Vagina (tissue), 2 donors: ENCODE results near the gene ACVR1. TPM values are rescaled to one million over a fixed set of nuclear protein-coding genes. Genes with fewer than 3 reads are reported as not detected.
A peak's percentile ranks its signal among the peaks of the same experiment; 100 is the strongest.

ENCODE experiments used
- DNase-seq, 2 donors: peaks; one replicate each; pipeline ENCODE4 v3.0.0-alpha.2; 2017; ENCODE audit errors: extremely low spot score in 2 of 2
- H3K27ac ChIP-seq: fragments of 200-600 bp; sonication (generic); one replicate; pipeline ENCODE4 v1.5.1; 2019
- H3K27me3 ChIP-seq: fragments of 200-600 bp; sonication (generic); one replicate; pipeline ENCODE4 v1.5.1; 2019
- H3K36me3 ChIP-seq, 2 donors: fragments of 200-600 bp; sonication (generic); one replicate each; pipeline ENCODE4 v1.5.1; 2017 to 2019
- H3K4me1 ChIP-seq: fragments of 200-600 bp; sonication (generic); one replicate; pipeline ENCODE4 v1.5.1; 2019
- H3K4me3 ChIP-seq, 2 donors: fragments of 200-600 bp; sonication (generic); 1 replicate in 1 of 2; 2 replicates in 1 of 2; pipeline ENCODE4 v1.5.1; 2016 to 2019
- H3K9me3 ChIP-seq: fragments of 200-600 bp; sonication (generic); one replicate; pipeline ENCODE4 v1.5.1; 2019
- CTCF ChIP-seq, 3 experiments: fragments of 450-650 bp in 2 of 3; fragments of 200-600 bp in 1 of 3; sonication (generic) in 1 of 3; IDR thresholded peaks; one replicate each; pipeline ENCODE4 v1.5.1; 2017 to 2019; ENCODE audit warnings: antibody characterized with exemption in 3 of 3, mild to moderate bottlenecking in 2 of 3, moderate library complexity in 2 of 3
- POLR2A ChIP-seq, 2 donors: fragments of 450-650 bp; IDR thresholded peaks; one replicate each; pipeline ENCODE4 v1.6.1; 2017; ENCODE audit warnings: antibody characterized with exemption in 2 of 2, mild to moderate bottlenecking in 2 of 2, moderate library complexity in 2 of 2
- POLR2AphosphoS5 ChIP-seq, 2 donors: sonication (generic); formaldehyde crosslinking; IDR thresholded peaks; one replicate each; pipeline ENCODE4 v1.9.0; 2017; ENCODE audit warnings: antibody characterized with exemption in 2 of 2, mild to moderate bottlenecking in 2 of 2, low read depth in 1 of 2; ENCODE audit not compliant: insufficient read depth in 1 of 2
- intact Hi-C: fragments of 100-400 bp; cut with DNase I; formaldehyde crosslinking; loops from one replicate; pipeline ENCODE4 v1.15.1; 2023
- total RNA-seq: library from RNA; depleted of rRNA; stranded (reverse); fragments of >200 nt; gene quantifications from one replicate; pipeline ENCODE4 v1.2.3, GENCODE V29; 2016

ACVR1 gene
- total RNA-seq, 1 donor from 2014 or later, result 25.8 TPM

GRCh38 chr2:157749684-157750083, 126.4 kb downstream of the ACVR1 start:
- no peaks in the 10 kb centered on the region for H3K9me3 ChIP-seq
- TF ChIP-seq POLR2AphosphoS5 (IDR thresholded peaks at IDR 0.05; ENCODE audit: insufficient read depth in 1 of 2, low read depth in 1 of 2) (no peak), POLR2A (IDR thresholded peaks at IDR 0.05) (no peak), CTCF (IDR thresholded peaks at IDR 0.05) (no peak)
- no peak overlapping the region for H3K27ac ChIP-seq
- no peak for DNase-seq
- H3K4me1 ChIP-seq, result peaks cover 13% of the 10 kb centered on the region
- intact Hi-C loops, result no loop called here
- no peaks in the 10 kb centered on the region for H3K27me3 ChIP-seq
- no peak overlapping the region for H3K4me3 ChIP-seq
- H3K36me3 ChIP-seq, result no peaks in the 10 kb centered on the region

- no peak for DNase-seq
- intact Hi-C loops, result no loop called here
- TF ChIP-seq POLR2A (IDR thresholded peaks at IDR 0.05), result no peak
- no peak for TF ChIP-seq CTCF (IDR thresholded peaks at IDR 0.05)
- no peak for TF ChIP-seq POLR2AphosphoS5 (IDR thresholded peaks at IDR 0.05; ENCODE audit: insufficient read depth in 1 of 2, low read depth in 1 of 2)
- Histone ChIP-seq H3K27me3 (no peaks in the 10 kb centered on the region), H3K4me1 (peaks cover 13% of the 10 kb centered on the region), H3K36me3 (no peaks in the 10 kb centered on the region), H3K4me3 (no peak overlapping the region), H3K9me3 (no peaks in the 10 kb centered on the region), H3K27ac (no peak overlapping the region)
Measured at GRCh38 chr2:157748371-157749142, 127.6 kb downstream of the ACVR1 start.

- DNase-seq, result no peak
- H3K36me3 ChIP-seq, result no peaks in the 10 kb centered on the region
- no peaks in the 10 kb centered on the region for H3K9me3 ChIP-seq
- TF ChIP-seq POLR2AphosphoS5 (IDR thresholded peaks at IDR 0.05; ENCODE audit: insufficient read depth in 1 of 2, low read depth in 1 of 2), result peak in 1 of 2 donors; percentile 18
- no peak for TF ChIP-seq POLR2A (IDR thresholded peaks at IDR 0.05)
- no peak for TF ChIP-seq CTCF (IDR thresholded peaks at IDR 0.05)
- H3K4me3 ChIP-seq, result no peak overlapping the region
- no peaks in the 10 kb centered on the region for H3K27me3 ChIP-seq
- H3K27ac ChIP-seq, result no peak overlapping the region
- intact Hi-C loops, result no loop called here
- H3K4me1 ChIP-seq, result peaks cover 13% of the 10 kb centered on the region
Measured at GRCh38 chr2:157747695-157748370, 128.3 kb downstream of the ACVR1 start.

- H3K36me3 ChIP-seq, result no peaks in the 10 kb centered on the region
- H3K9me3 ChIP-seq, result no peaks in the 10 kb centered on the region
- TF ChIP-seq POLR2A (IDR thresholded peaks at IDR 0.05), result no peak
- no peak for TF ChIP-seq CTCF (IDR thresholded peaks at IDR 0.05)
- TF ChIP-seq POLR2AphosphoS5 (IDR thresholded peaks at IDR 0.05; ENCODE audit: insufficient read depth in 1 of 2, low read depth in 1 of 2), result no peak
- intact Hi-C loops, result no loop called here
- H3K27me3 ChIP-seq, result no peaks in the 10 kb centered on the region
- no peak for DNase-seq
- peaks cover 13% of the 10 kb centered on the region for H3K4me1 ChIP-seq
- no peak overlapping the region for H3K27ac ChIP-seq
- H3K4me3 ChIP-seq, result no peak overlapping the region
Measured at GRCh38 chr2:157747280-157747679, 128.8 kb downstream of the ACVR1 start.
